GM10248 (cell line): ENCODE measurements around the gene EGFR.

ENCODE experiments used
- CTCF ChIA-PET: fragments of 300-600 bp; sonication (Branson Sonifier 250); formaldehyde crosslinking; extraction: SDS; loops from one replicate; lab custom pipeline; 2021; ENCODE audit warnings: antibody characterized with exemption; lab: Yijun Ruan, JAX
- POLR2A ChIA-PET: fragments of 350-650 bp; sonication (Branson Sonifier 250); formaldehyde crosslinking; extraction: SDS; loops from one replicate; lab custom pipeline; 2020; ENCODE audit warnings: antibody characterized with exemption; lab: Yijun Ruan, JAX
- DNase-seq: peaks from one replicate; pipeline ENCODE4 v3.0.0; 2012; ENCODE audit errors: extremely low spot score
- TF ChIP-seq, protein P1 (sequence below): IDR thresholded peaks from 2 replicates; pipeline ENCODE4 v1.5.1; 2012; ENCODE audit warnings: mild to moderate bottlenecking, low read depth; ENCODE audit errors: extremely low read depth, missing control alignments, control extremely low read depth

The EGFR gene

DNA sequence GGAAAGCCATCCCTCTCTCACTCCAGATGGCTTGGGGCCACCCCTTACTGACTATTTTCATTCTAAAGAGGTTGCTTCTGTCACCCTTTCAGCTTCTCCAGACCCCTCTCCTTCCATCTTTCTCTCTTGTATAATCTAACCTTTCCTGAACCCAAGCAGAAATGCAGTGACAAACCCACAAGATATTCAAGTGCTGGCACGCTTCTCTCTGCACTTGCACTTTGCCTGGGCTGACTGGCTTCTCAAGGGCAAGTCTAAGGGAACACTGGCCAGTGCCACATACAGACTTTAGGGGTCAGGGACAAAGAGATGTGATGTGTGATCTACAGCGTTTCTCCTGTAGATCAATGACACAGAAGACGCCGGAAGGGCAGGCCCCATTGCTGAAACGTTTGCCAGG lies 195.9 kb downstream of the EGFR start:
- CTCF ChIA-PET = interaction anchor here (1.2 to 2.3 kb wide), 2 partner anchors 14 to 41 kb away, joined by 3 to 8 read pairs; no protein-coding TSS in a partner anchor
- POLR2A ChIA-PET = no interaction called here
- no peak for DNase-seq
- TF ChIP-seq, protein P1, sequence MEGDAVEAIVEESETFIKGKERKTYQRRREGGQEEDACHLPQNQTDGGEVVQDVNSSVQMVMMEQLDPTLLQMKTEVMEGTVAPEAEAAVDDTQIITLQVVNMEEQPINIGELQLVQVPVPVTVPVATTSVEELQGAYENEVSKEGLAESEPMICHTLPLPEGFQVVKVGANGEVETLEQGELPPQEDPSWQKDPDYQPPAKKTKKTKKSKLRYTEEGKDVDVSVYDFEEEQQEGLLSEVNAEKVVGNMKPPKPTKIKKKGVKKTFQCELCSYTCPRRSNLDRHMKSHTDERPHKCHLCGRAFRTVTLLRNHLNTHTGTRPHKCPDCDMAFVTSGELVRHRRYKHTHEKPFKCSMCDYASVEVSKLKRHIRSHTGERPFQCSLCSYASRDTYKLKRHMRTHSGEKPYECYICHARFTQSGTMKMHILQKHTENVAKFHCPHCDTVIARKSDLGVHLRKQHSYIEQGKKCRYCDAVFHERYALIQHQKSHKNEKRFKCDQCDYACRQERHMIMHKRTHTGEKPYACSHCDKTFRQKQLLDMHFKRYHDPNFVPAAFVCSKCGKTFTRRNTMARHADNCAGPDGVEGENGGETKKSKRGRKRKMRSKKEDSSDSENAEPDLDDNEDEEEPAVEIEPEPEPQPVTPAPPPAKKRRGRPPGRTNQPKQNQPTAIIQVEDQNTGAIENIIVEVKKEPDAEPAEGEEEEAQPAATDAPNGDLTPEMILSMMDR = no peak

DNA sequence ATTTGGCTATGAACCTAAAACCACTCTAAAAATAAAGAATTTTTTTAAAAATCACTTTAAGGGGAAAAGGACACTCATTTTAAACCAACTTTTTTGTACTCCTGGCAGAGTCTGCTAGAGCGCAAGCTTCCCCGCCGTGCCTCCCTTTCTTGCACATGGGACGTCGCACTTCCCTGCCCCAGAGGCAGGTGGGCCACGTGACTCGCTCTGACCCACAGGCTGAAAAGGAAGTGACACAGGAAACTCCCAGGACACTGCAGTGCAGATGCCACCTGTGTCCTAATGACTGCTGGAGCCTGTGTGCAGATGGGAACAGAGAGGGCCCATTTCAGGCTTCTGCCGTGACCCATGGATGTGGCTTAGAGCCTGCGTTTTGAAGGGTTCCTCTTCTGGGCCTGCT lies 204.2 kb downstream of the EGFR start:
- TF ChIP-seq, protein P1 = no peak
- no peak for DNase-seq
- ChIA-PET CTCF (no interaction called here), POLR2A (no interaction called here)

DNA sequence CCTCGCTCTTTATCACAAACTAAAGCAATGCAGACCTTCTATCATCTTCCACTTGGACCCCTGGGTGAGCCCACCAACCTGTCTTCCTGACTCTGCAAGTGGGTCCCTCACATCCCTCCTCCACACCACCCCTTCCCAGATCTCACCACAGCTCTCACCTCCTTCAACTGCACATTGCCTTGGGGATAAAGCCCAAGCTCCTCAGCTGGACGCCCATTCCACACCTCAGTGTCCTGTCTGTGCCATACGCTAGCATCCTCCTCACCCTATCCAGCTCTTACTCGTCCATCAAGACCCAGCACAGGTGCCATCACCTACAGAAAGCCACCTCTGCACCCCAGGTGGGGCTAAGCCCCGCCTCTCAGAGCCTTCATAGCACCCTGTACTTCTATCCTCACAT lies 205.3 kb downstream of the EGFR start:
- no peak for DNase-seq
- ChIA-PET CTCF (interaction anchor here (0.8 kb wide), 1 partner anchor 14 kb away, joined by 3 read pairs; no protein-coding TSS in a partner anchor), POLR2A (no interaction called here)
- TF ChIP-seq, protein P1 = no peak

DNA sequence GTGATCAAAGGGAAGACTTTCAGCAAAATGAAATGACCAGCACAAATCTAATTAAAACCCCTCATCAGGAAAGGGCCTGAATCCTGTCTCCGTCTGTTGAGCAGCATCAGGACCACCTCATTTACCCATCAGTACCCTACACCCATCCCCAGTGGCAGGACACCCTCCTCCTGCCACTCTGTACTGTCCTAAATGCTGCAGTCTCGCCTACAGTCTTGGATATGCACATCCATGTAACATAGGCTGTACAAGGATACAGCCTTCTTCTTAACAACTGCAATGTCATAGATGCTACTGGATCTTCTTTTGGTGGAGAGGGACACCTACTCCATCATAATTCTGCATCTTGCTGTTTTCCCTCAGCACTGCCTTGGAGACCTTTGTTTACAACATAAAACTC lies 206.0 kb downstream of the EGFR start:
- TF ChIP-seq, protein P1 = no peak
- ChIA-PET POLR2A (no interaction called here), CTCF (no interaction called here)
- DNase-seq = no peak

DNA sequence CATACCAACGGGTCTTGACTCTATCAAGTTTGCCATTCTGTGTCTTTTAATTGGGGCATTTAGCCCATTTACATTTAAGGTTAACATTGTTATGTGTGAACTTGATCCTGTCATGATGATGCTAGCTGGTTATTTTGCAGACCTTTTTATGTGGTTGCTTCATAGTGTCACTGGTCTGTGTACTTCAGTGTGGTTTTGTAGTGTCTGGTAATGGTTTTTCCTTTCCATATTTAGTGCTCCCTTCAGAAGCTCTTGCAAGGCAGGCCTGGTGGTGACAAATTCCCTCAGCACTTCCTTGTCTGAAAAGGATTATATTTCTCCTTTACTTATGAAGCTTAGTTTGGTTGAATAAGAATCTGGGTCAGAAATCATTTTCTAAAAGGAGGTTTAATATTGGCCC lies 211.2 kb downstream of the EGFR start:
- ChIA-PET POLR2A (no interaction called here), CTCF (interaction anchor here (0.8 kb wide), 1 partner anchor 26 kb away, joined by 3 read pairs; no protein-coding TSS in a partner anchor)
- TF ChIP-seq, protein P1 = no peak

DNA sequence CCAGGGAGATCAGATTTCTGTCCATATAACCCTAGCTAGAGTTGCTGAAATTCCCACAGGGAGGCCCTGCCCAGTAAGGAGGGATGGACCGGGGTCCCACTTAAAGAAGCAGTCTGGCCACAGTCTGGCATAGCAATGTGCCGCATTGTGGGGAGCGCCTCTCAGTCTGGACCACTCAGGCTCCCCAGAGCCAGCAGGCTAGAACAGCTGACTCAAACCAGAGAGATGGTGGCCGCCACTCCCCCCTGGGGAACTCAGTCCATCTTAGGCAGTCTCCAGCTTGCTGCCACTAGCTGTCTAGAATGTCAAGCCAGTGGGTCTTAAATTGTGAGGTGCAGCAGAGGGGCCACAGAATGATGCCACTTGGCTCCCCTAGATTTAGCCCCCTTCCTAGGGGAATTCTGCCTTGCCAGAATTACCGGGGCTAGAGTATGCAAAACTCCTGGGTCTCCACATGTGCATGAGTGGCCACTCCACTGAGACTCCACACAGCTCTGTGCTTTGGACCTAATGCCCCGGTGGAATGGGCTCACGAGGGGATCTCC lies 213.0 kb downstream of the EGFR start:
- TF ChIP-seq, protein P1 = no peak
- CTCF ChIA-PET = interaction anchor here (2.7 kb wide), 1 partner anchor 23 kb away, joined by 13 read pairs; no protein-coding TSS in a partner anchor

More for the DNA sequence above, 211.2 kb downstream of the EGFR start:
- no peak for DNase-seq

More for the DNA sequence above, 213.0 kb downstream of the EGFR start:
- DNase-seq = no peak
- POLR2A ChIA-PET = no interaction called here
